ENCODE measurements around the gene DTD2.

- TF ChIP-seq, protein P1, sequence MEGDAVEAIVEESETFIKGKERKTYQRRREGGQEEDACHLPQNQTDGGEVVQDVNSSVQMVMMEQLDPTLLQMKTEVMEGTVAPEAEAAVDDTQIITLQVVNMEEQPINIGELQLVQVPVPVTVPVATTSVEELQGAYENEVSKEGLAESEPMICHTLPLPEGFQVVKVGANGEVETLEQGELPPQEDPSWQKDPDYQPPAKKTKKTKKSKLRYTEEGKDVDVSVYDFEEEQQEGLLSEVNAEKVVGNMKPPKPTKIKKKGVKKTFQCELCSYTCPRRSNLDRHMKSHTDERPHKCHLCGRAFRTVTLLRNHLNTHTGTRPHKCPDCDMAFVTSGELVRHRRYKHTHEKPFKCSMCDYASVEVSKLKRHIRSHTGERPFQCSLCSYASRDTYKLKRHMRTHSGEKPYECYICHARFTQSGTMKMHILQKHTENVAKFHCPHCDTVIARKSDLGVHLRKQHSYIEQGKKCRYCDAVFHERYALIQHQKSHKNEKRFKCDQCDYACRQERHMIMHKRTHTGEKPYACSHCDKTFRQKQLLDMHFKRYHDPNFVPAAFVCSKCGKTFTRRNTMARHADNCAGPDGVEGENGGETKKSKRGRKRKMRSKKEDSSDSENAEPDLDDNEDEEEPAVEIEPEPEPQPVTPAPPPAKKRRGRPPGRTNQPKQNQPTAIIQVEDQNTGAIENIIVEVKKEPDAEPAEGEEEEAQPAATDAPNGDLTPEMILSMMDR (IDR thresholded peaks at IDR 0.05; ENCODE audit: low read length), result no peak
- TF ChIP-seq EZH2 (optimal IDR thresholded peaks at IDR 0.05; ENCODE audit: low read depth, low read length), result no peak
Measured at GRCh38 chr14:31456841-31457664, at the start of gene DTD2.
